ENCODE data around the gene UPK1A. TPM values are rescaled to one million over a fixed set of nuclear protein-coding genes. Genes with fewer than 3 reads are reported as not detected.

UPK1A gene
- total RNA-seq, 1 experiment from 2014 or later = not detected

- CTCF ChIA-PET = interaction anchor here (0.6 kb wide), 1 partner anchor 36 kb away, joined by 5 read pairs; no protein-coding TSS in a partner anchor
- H3K4me3 Mint-ChIP-seq (ENCODE audit: low read depth, unreplicated experiment) = peak overlapping the region; percentile 79
- intact Hi-C loops (cut with micrococcal nuclease; ENCODE audit: unreplicated experiment) = no loop called here
Observed at GRCh38 chr19:35642312-35642711, 24.0 kb upstream of the UPK1A start.

GRCh38 chr19:35642798-35643254, 23.5 kb upstream of the UPK1A start:
- Mint-ChIP-seq H3K36me3 (ENCODE audit: insufficient read depth, unreplicated experiment) (peaks cover 45% of the 10 kb centered on the region), H3K4me3 (ENCODE audit: low read depth, unreplicated experiment) (peak overlapping the region; percentile 79), H3K27me3 (ENCODE audit: unreplicated experiment) (peaks cover 13% of the 10 kb centered on the region), H3K27ac (ENCODE audit: unreplicated experiment) (no peak overlapping the region), H3K9me3 (ENCODE audit: low read depth, unreplicated experiment) (no peaks in the 10 kb centered on the region), H3K4me1 (ENCODE audit: low read depth, unreplicated experiment) (peaks cover 15% of the 10 kb centered on the region)
- TF ChIP-seq CTCF (IDR thresholded peaks at IDR 0.05; ENCODE audit: unreplicated experiment) = no peak
- no peak for DNase-seq
- intact Hi-C loops (cut with micrococcal nuclease; ENCODE audit: unreplicated experiment) = no loop called here
- no TSS peak for BruUV-seq (replicated peaks)
- CTCF ChIA-PET = interaction anchor here (0.6 kb wide), 1 partner anchor 36 kb away, joined by 5 read pairs; no protein-coding TSS in a partner anchor

More at GRCh38 chr19:35642312-35642711, 24.0 kb upstream of the UPK1A start:
- H3K9me3 Mint-ChIP-seq (ENCODE audit: low read depth, unreplicated experiment) = no peaks in the 10 kb centered on the region
- peaks cover 13% of the 10 kb centered on the region for H3K27me3 Mint-ChIP-seq (ENCODE audit: unreplicated experiment)
- no peak for DNase-seq
- no peak for TF ChIP-seq CTCF (IDR thresholded peaks at IDR 0.05; ENCODE audit: unreplicated experiment)
- H3K27ac Mint-ChIP-seq (ENCODE audit: unreplicated experiment) = no peak overlapping the region
- H3K4me1 Mint-ChIP-seq (ENCODE audit: low read depth, unreplicated experiment) = peaks cover 15% of the 10 kb centered on the region
- BruUV-seq (replicated peaks) = no TSS peak
- H3K36me3 Mint-ChIP-seq (ENCODE audit: insufficient read depth, unreplicated experiment) = peaks cover 50% of the 10 kb centered on the region

- DNase-seq = peak; percentile 88
- H3K9me3 Mint-ChIP-seq (ENCODE audit: low read depth, unreplicated experiment) = no peaks in the 10 kb centered on the region
- no TSS peak for BruUV-seq (replicated peaks)
- peaks cover 45% of the 10 kb centered on the region for H3K36me3 Mint-ChIP-seq (ENCODE audit: insufficient read depth, unreplicated experiment)
- peak overlapping the region; percentile 79 for H3K4me3 Mint-ChIP-seq (ENCODE audit: low read depth, unreplicated experiment)
- intact Hi-C loops (cut with micrococcal nuclease; ENCODE audit: unreplicated experiment) = no loop called here
- H3K27me3 Mint-ChIP-seq (ENCODE audit: unreplicated experiment) = peaks cover 13% of the 10 kb centered on the region
- peaks cover 15% of the 10 kb centered on the region for H3K4me1 Mint-ChIP-seq (ENCODE audit: low read depth, unreplicated experiment)
- no peak overlapping the region for H3K27ac Mint-ChIP-seq (ENCODE audit: unreplicated experiment)
- TF ChIP-seq CTCF (IDR thresholded peaks at IDR 0.05; ENCODE audit: unreplicated experiment) = no peak
- CTCF ChIA-PET = interaction anchor here (1.3 kb wide), 2 partner anchors 26 to 31 kb away, joined by 3 to 8 read pairs; partner anchors contain the start of gene HAUS5
Observed at GRCh38 chr19:35643255-35644205, 22.8 kb upstream of the UPK1A start.

GRCh38 chr19:35644206-35644986, 21.9 kb upstream of the UPK1A start:
- peaks cover 15% of the 10 kb centered on the region for H3K4me1 Mint-ChIP-seq (ENCODE audit: low read depth, unreplicated experiment)
- peak; percentile 96 for DNase-seq
- intact Hi-C loops (cut with micrococcal nuclease; ENCODE audit: unreplicated experiment) = no loop called here
- peaks cover 47% of the 10 kb centered on the region for H3K36me3 Mint-ChIP-seq (ENCODE audit: insufficient read depth, unreplicated experiment)
- CTCF ChIA-PET = interaction anchor here (1.3 kb wide), 2 partner anchors 25 to 32 kb away, joined by 3 to 8 read pairs; partner anchors contain the start of gene HAUS5
- peak overlapping the region; percentile 79 for H3K4me3 Mint-ChIP-seq (ENCODE audit: low read depth, unreplicated experiment)
- H3K9me3 Mint-ChIP-seq (ENCODE audit: low read depth, unreplicated experiment) = no peaks in the 10 kb centered on the region
- H3K27ac Mint-ChIP-seq (ENCODE audit: unreplicated experiment) = no peak overlapping the region
- TF ChIP-seq CTCF (IDR thresholded peaks at IDR 0.05; ENCODE audit: unreplicated experiment) = no peak
- peaks cover 8% of the 10 kb centered on the region for H3K27me3 Mint-ChIP-seq (ENCODE audit: unreplicated experiment)
- no TSS peak for BruUV-seq (replicated peaks)

Measured in Calu3 (cell line).